GM15510 (cell line): ENCODE data around the gene SUPT3H.

Experiments used
- POLR2A ChIP-seq: IDR thresholded peaks from 3 replicates; pipeline ENCODE4 v1.6.1; 2011; ENCODE audit warnings: borderline replicate concordance; ENCODE audit not compliant: insufficient read length; ENCODE audit errors: extremely low read depth

Gene SUPT3H

DNA sequence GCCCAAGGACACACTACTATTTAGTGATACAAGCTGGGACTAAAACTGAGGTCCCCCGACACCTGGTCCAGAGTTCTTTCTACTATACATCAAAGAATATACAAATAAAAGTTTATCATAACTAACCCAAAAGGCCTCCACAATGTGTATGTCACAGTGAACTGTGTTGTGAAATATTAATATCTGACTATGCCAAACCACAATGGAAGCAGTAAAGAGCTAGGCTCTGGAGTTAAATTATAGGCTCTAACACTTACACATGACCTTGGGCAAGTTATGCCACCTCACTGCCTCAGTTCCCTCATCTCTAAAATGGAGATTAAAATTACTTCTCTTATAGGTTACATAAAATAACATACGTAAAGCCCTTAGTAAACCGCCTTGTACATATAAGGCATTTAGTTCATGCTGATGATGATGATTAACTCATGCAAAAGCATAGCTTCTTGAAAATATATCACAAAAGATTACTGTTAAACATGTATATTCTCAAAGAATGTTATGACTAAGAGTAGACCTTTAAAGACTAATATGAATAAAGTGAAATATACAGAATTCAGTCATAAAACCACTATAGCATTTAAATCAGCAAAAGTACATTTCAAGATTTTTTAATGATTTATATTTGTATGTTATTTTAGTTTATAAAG lies 5.7 kb downstream of the SUPT3H start:
- TF ChIP-seq POLR2A, result no peak

GRCh38 chr6:45369870-45370269 lies 7.9 kb downstream of the SUPT3H start:
- no peak for TF ChIP-seq POLR2A

DNA sequence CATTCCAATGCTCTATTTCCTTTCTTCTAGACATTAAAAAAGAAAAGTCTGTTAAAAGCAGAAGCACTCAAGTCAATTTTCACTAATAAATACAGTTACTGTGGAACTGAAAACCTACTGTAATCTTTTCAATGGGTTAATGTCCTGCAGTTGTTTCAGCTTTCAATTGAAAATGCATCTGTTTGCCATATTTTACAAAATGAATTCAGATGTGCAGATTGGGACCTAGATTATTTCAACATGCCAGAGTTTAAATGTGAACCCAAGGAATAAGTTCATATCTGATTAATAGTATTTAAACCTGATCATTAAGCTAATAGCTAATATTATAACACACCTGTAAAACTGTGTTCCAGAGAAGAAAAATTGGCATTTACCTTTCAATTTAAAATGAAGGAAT lies 9.7 kb downstream of the SUPT3H start:
- TF ChIP-seq POLR2A, result no peak

GRCh38 chr6:45366534-45366933 lies 11.2 kb downstream of the SUPT3H start:
- no peak for TF ChIP-seq POLR2A

GRCh38 chr6:45365036-45365435 lies 12.7 kb downstream of the SUPT3H start:
- TF ChIP-seq POLR2A, result no peak

DNA sequence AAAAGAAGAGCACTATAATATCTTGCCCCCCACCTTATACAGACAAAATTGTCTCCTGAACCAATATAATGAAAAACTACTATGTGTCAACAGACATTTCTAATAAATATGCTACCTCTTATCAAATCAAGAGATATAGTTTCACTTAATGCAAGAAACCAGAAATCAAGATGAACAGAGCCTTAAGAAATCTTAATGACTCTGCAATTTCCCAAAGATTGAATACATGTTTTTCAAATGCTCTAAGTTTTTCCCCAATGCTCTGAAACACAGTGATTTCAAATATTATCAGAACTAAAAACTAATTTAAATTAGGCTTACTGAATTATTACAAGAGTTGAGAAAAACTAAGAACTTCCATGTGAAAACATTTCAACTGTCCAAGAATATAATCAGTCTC lies 13.3 kb downstream of the SUPT3H start:
- TF ChIP-seq POLR2A, result no peak

DNA sequence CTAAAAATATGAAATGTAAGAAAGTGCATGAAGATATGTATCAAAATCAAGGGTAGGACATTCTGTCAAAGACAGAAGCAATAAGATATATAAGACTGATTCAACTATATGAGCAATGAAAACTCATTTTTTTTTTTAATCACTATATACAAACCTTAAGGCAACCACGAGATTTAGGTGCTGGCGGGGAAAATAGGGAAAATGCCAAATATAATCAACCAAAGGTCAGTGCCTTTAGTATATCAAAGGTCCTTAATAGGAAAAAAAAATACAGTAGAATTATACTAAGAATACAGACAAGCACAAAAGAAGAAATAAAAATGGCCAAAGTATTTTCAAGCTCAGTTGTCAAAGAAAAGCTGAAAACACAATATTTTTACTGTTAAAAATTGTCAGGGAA lies 24.1 kb downstream of the SUPT3H start:
- no peak for TF ChIP-seq POLR2A

DNA sequence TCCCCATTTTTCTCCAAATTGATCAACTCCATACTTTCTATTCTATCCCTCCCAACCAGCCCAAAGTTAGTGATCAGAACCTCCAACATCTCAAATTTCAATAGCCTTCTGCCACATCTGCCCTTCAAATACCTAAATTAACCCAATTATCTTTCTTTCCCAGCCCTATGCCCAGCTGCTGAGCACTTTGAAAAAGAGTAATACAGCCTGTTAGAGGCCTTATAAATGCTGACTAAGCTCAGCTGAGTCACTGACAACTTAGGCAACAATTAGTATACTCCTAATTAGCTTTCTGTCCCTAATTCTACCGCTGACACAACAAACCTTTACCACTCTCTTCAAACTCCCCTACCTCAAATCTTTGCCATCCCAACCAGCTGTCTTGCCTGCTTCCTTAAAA lies 26.1 kb downstream of the SUPT3H start:
- no peak for TF ChIP-seq POLR2A

DNA sequence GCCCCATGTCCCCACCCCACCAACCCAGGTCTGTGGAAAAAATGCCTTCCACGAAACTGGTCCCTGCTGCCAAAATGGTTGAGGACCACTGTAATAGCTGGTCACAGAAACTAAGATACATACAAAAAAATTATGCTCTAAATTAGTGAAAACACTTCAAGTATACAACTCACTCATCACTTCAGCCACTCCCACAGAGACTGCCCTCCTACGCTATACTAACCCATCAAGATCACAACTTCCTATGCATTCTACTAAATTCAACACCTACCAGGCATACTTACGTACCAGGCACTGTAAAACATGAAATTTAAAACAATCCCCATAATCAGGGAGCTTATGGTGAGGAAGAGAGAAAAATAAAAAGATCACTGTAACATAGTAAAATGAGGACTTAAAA lies 26.7 kb downstream of the SUPT3H start:
- TF ChIP-seq POLR2A, result no peak

DNA sequence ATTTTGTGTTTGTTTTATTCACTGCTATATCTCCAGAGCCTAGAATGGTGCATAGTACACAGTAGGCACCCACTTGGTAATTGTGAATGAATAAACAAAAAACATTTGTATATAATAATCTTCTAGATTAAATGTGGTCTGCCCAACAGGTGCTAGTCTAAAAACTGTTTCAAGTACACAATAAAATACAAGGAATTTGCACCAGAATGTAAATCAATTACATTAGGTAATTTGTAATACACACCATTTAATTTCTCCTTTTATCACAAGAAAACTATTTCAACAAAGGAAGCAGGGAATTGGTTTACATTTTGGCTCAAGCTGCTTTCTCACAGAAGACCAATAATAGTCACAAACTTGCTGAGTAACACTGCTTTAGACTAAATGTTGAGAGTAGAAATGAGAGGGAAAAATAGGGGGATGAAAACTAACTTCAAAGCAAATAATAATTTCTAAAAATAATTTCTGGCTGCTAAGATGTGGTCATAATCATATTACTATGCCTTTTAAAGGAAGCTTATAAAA lies 27.5 kb downstream of the SUPT3H start:
- no peak for TF ChIP-seq POLR2A

DNA sequence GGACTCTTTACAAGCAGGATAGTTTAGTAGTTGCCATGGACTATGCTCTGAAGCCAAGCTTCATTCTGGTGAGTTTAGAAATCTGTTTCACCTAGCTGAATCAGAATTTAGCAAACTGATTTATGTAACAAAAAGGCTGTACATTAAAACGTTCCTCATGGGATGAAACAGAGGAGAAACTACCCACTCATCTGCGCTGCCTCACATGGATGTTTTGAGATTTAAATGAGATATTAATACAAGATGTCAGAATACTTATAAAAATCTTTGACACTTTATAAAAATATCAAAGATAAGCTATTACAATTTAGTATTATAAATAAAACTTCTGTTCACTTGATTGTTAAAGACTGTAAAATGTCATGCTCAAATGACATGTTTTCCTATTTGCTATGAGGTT lies 32.8 kb downstream of the SUPT3H start:
- no peak for TF ChIP-seq POLR2A

DNA sequence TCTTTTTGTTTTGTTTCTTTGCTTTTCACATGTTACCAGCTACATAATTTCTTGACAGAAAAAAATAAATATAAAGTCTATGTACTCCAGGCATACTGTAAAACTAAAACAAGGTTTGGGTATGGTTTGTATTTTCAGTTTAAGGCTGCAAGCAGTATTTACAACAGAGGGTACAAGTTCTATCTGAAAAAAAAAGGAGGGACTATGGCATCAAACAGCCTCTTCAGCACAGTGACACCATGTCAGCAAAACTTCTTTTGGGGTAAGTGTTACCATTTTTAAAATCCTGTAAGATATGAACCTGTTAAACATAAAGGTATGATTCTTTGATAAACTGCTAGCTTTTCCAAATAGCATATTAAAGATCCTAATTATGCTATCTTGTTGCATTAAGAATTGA lies 49.2 kb downstream of the SUPT3H start:
- TF ChIP-seq POLR2A, result no peak

GRCh38 chr6:45327956-45328522 lies 49.7 kb downstream of the SUPT3H start, which contains the start of gene RUNX2:
TSS of gene RUNX2 (plus strand) at chr6:45328330. CDS start at chr6:45328727, 397 bp downstream.
- TF ChIP-seq POLR2A, result no peak

DNA sequence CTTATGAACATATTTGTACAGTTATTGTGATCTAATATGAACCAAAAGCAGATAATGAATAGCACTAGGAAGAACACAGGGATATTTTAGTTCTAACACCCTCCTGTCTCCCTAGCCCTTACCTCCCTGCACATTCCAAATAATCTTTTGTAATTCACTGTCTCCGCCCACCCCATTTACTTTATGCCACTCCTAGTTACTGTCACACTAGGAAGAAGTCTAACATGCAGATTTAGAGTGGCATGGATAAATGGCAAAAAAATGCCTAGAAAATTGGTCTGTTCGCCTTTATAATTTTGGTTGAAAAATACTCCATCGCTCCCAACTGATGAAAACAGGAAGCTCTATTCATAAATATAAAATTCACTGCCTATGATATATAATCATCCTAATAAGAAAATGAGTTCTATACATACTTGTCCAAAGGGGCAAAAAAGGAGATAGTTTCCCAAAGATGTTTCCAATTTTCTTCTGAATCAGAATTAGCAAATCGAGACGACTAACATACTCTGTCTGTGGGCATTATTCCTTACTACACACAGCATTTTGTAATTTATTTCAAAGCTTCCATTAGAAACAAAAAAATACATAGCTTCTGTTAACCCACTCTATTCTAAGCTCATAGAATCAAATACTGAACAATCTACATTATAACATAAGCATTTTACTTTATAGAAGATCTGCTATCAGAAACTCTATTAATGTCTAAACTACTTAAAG lies 50.9 kb downstream of the SUPT3H start:
- TF ChIP-seq POLR2A, result no peak

- no peak for TF ChIP-seq POLR2A
Observed at GRCh38 chr6:45323656-45324224, 54.0 kb downstream of the SUPT3H start.
